K562 (cell line): ENCODE data around the gene TMPRSS9. TPM values are rescaled to one million over a fixed set of nuclear protein-coding genes. Genes with fewer than 3 reads are reported as not detected.

Source experiments
- ATAC-seq: fragments of 200-7000 bp; cut with Tn5 transposase; 3 replicates; pipeline ENCODE4 v1.9.1; 2020; ENCODE audit warnings: moderate library complexity
- BruUV-seq: library from RNA; stranded (reverse); fragments of 400-500 nt; replicated peaks from 2 replicates; lab custom pipeline; 2021; lab: Mats Ljungman, UMichigan
- CTCF ChIA-PET: fragments of 300-600 bp; formaldehyde crosslinking; extraction: SDS; loops from one replicate; lab custom pipeline; 2021; ENCODE audit warnings: low intra/inter-chr PET ratio; lab: Yijun Ruan, JAX
- POLR2A ChIA-PET: fragments of 300-600, 350-650 bp; sonication (Branson Sonifier 250); formaldehyde crosslinking; extraction: SDS; loops from one replicate; lab custom pipeline; 2021; ENCODE audit warnings: antibody characterized with exemption, inconsistent platforms; lab: Yijun Ruan, JAX
- DNase-seq, 4 experiments: peaks; one replicate each; pipeline versions ENCODE4 v3.0.0 to v3.0.0-alpha.2; 2011 to 2018; ENCODE audit warnings: low spot score in 3 of 4, mixed read lengths in 3 of 4; ENCODE audit errors: extremely low read depth in 1 of 4
- FAIRE-seq: peaks from 2 replicates; lab custom pipeline; 2011; peaks lifted over from hg19 to GRCh38; lab: Jason Lieb, UNC
- H2AFZ ChIP-seq: 2 replicates; pipeline ENCODE4 v1.6.0; 2011; ENCODE audit warnings: low read depth, low read length, control low read depth, inconsistent platforms
- H3K27ac ChIP-seq: fragments of 200-600 bp; 3 replicates; pipeline ENCODE4 v1.8.0; 2011; ENCODE audit warnings: low read depth, mild to moderate bottlenecking, control low read depth, inconsistent platforms, low read length, moderate library complexity, mixed read lengths; ENCODE audit errors: extremely low read depth
- H3K27me3 ChIP-seq, 2 experiments: fragments of 300-600 bp in 1 of 2; 2 replicates in 1 of 2; 3 replicates in 1 of 2; pipeline versions ENCODE4 v1.6.0 to v1.8.0; 2011; ENCODE audit warnings: inconsistent platforms in 2 of 2, low read length in 2 of 2, mild to moderate bottlenecking in 1 of 2, mixed read lengths in 1 of 2, moderate library complexity in 1 of 2; ENCODE audit not compliant: control insufficient read depth in 2 of 2, insufficient read depth in 2 of 2
- H3K36me3 ChIP-seq: fragments of 300-600 bp; 3 replicates; pipeline ENCODE4 v1.8.0; 2011; ENCODE audit warnings: mild to moderate bottlenecking, low read length, inconsistent platforms; ENCODE audit not compliant: control insufficient read depth, insufficient read depth
- H3K4me1 ChIP-seq, 2 experiments: fragments of 200-600 bp in 1 of 2; replicated peaks in 1 of 2; 2 replicates in 1 of 2; 3 replicates in 1 of 2; pipeline versions ENCODE4 v1.5.1 to v1.8.0; 2011; ENCODE audit warnings: inconsistent platforms in 2 of 2, low read length in 2 of 2, mild to moderate bottlenecking in 1 of 2, mixed read lengths in 1 of 2, moderate library complexity in 1 of 2; ENCODE audit not compliant: control insufficient read depth in 2 of 2, insufficient read depth in 2 of 2
- H3K4me2 ChIP-seq: 2 replicates; pipeline ENCODE4 v1.6.1; 2011; ENCODE audit warnings: low read length, control low read depth, inconsistent platforms, mixed read lengths; ENCODE audit not compliant: insufficient read depth
- H3K4me3 ChIP-seq: fragments of 200-600 bp; sonication (generic), shearing (Covaris generic); 2 replicates; pipeline ENCODE4 v1.5.1; 2016; ENCODE audit warnings: control low read depth, inconsistent platforms
- H3K79me2 ChIP-seq: fragments of 200-600 bp; 3 replicates; pipeline ENCODE4 v1.8.0; 2011; ENCODE audit warnings: low read length, inconsistent platforms; ENCODE audit not compliant: control insufficient read depth, insufficient read depth
- H3K9ac ChIP-seq, 2 experiments: 2 replicates each; pipeline versions ENCODE4 v1.6.0 to v1.6.1; 2011; ENCODE audit warnings: low read depth in 2 of 2, low read length in 2 of 2, control low read depth in 1 of 2, inconsistent platforms in 1 of 2, mild to moderate bottlenecking in 1 of 2, mixed read lengths in 1 of 2; ENCODE audit not compliant: insufficient read depth in 1 of 2
- H3K9me1 ChIP-seq: one replicate; pipeline ENCODE4 v1.6.0; 2011; ENCODE audit warnings: inconsistent platforms, mild to moderate bottlenecking, low read length, moderate library complexity; ENCODE audit not compliant: control insufficient read depth, insufficient read depth
- H3K9me3 ChIP-seq: replicated peaks from 2 replicates; pipeline ENCODE4 v1.5.1; 2011; ENCODE audit warnings: low read depth, low read length, inconsistent platforms; ENCODE audit not compliant: control insufficient read depth, insufficient read depth
- H4K20me1 ChIP-seq: replicated peaks from 2 replicates; pipeline ENCODE4 v1.6.1; 2011; ENCODE audit warnings: low read length, inconsistent platforms, mixed read lengths; ENCODE audit not compliant: control insufficient read depth, insufficient read depth
- BCOR ChIP-seq: fragments of 450-650 bp; IDR thresholded peaks from 2 replicates; pipeline ENCODE4 v1.6.1; 2016
- IRF2 ChIP-seq: sonication (generic); formaldehyde crosslinking; IDR thresholded peaks from 2 replicates; pipeline ENCODE4 v1.8.1; 2022; ENCODE audit warnings: mild to moderate bottlenecking, missing genetic modification reagents
- KLF13 ChIP-seq: fragments of 450-650 bp; IDR thresholded peaks from 2 replicates; pipeline ENCODE4 v1.6.1; 2016; ENCODE audit warnings: missing genetic modification characterization, low read depth, mild to moderate bottlenecking, missing compliant biosample characterization, moderate library complexity, borderline replicate concordance
- NFIX ChIP-seq: fragments of 250-450 bp; sonication (Bioruptor Pico); IDR thresholded peaks from 2 replicates; pipeline ENCODE4 v1.4.0; 2020; ENCODE audit warnings: low read depth, mild to moderate bottlenecking, moderate library complexity
- NFYB ChIP-seq: IDR thresholded peaks from 2 replicates; pipeline ENCODE4 v1.6.1; 2011; ENCODE audit warnings: mild to moderate bottlenecking, moderate library complexity; ENCODE audit not compliant: insufficient read length; ENCODE audit errors: extremely low read depth
- POLR2A ChIP-seq: fragments of 450-650 bp; conservative IDR thresholded peaks from 2 replicates; pipeline ENCODE4 v1.6.1; 2016
- RBM25 ChIP-seq: fragments of 200-400 bp; formaldehyde crosslinking; IDR thresholded peaks from 2 replicates; pipeline ENCODE4 v1.6.1; 2018; ENCODE audit warnings: low read length, low read depth, moderate library complexity; ENCODE audit not compliant: severe bottlenecking
- SP1 ChIP-seq: sonication (generic); formaldehyde crosslinking; IDR thresholded peaks from 2 replicates; pipeline ENCODE4 v1.8.1; 2022; ENCODE audit warnings: mild to moderate bottlenecking, missing genetic modification reagents
- ZNF224 ChIP-seq: sonication (generic); formaldehyde crosslinking; IDR thresholded peaks from 2 replicates; pipeline ENCODE4 v1.8.0; 2022; ENCODE audit warnings: mild to moderate bottlenecking, missing genetic modification reagents
- WGBS: fragments of 100-300 bp; shearing (Covaris generic); methylation state at CpG from one replicate; pipeline ENCODE4 v1.1.6; 2016; ENCODE audit warnings: low coverage, mixed read lengths; ENCODE audit not compliant: insufficient coverage; ENCODE audit errors: missing lambda C conversion rate; 5-methylcytosine and 5-hydroxymethylcytosine counted together
- in situ Hi-C: fragments of 300-500 bp; cut with MboI; formaldehyde crosslinking; loops from 4 replicates; pipeline ENCODE4 v1.15.0; 2018; ENCODE audit warnings: inconsistent platforms, mixed read lengths
- intact Hi-C: fragments of 100-400 bp; cut with micrococcal nuclease; formaldehyde crosslinking; loops from 2 replicates; pipeline ENCODE4 v1.14.2; 2022
- polyA plus RNA-seq, 8 experiments: library from polyadenylated mRNA; depleted of rRNA in 4 of 8; stranded (reverse) in 5 of 8; unstranded in 3 of 8; fragments of >200 nt; fragmentation: Nextera tagmentation in 2 of 8; fragmentation: Illumina TruSeq in 1 of 8; extraction: Ambion mirVana in 2 of 8; extraction: Trizol in 1 of 8; gene quantifications; 2 replicates each; pipeline versions ENCODE4 v1.2.1 to v1.2.3, GENCODE V29; 2011 to 2014; ENCODE audit warnings: inconsistent platforms in 1 of 8, missing spikeins in 1 of 8
- total RNA-seq, 7 experiments: library from RNA; depleted of rRNA in 6 of 7; stranded (reverse); fragments of >200 nt in 6 of 7; fragmentation: Illumina TruSeq in 2 of 7; extraction: Trizol in 2 of 7; gene quantifications; 2 replicates each; pipeline versions ENCODE4 v1.2.1 to v1.2.3, GENCODE V29; 2011 to 2021; ENCODE audit warnings: low replicate concordance in 1 of 7
- TF ChIP-seq, protein P1 (sequence below): fragments of 250-450 bp; sonication (Bioruptor Pico); IDR thresholded peaks from 2 replicates; pipeline ENCODE4 v1.8.0; 2021; ENCODE audit warnings: borderline replicate concordance, mild to moderate bottlenecking, moderate library complexity; ENCODE audit not compliant: poor library complexity, severe bottlenecking
- TF ChIP-seq, protein P2 (sequence below): fragments of 450-650 bp; IDR thresholded peaks from 2 replicates; pipeline ENCODE4 v1.6.1; 2016; ENCODE audit warnings: borderline replicate concordance
- TF ChIP-seq, protein P3 (sequence below): sonication (generic); formaldehyde crosslinking; IDR thresholded peaks from 2 replicates; pipeline ENCODE4 v1.8.0; 2023; ENCODE audit warnings: mild to moderate bottlenecking, missing genetic modification reagents

The TMPRSS9 gene
- total and polyA plus RNA-seq, 9 of the 15 experiments (the other 6 are each of a cell fraction or from before 2014, with no cell fraction given): 0.01 to 0.03 TPM; not detected in 7

DNA sequence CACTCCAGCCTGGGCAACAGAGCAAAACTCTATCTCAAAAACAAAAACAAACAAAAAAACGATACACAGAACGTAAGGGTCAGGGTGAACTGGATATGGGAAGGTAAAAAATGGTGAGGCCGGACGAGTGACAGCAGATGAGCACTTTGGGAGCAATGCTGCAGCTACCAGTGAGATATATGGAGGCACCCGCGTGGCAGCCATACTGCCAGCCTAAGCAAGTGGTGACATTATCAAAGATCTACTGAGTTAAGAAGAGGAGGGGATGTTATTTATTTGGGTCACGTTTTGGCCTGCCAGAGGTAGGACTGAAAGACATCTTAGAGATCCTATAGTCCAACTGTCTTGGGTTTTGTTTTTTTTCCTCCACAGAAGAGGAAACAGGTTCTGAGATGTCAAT is 53.1 kb downstream of the TMPRSS9 start:
- peaks cover 0 to 4% of the 10 kb centered on the region in 2 experiments; a peak in 2 of 5 replicates for H3K27me3 ChIP-seq
- intact Hi-C loops: no loop called here
- no TSS peak for BruUV-seq
- H4K20me1 ChIP-seq: no peaks in the 10 kb centered on the region
- ChIA-PET CTCF (no interaction called here), POLR2A (interaction anchor here (2.0 kb wide), 1 partner anchor 11 kb away, joined by 6 read pairs; no protein-coding TSS in a partner anchor)
- FAIRE-seq (no peak), DNase-seq (no peak), ATAC-seq (no peak)
- in situ Hi-C loops: no loop called here
- H3K4me3 ChIP-seq: no peak overlapping the region
- TF ChIP-seq NFYB: no peak
- TF ChIP-seq ZNF224: no peak
- TF ChIP-seq, protein P1, sequence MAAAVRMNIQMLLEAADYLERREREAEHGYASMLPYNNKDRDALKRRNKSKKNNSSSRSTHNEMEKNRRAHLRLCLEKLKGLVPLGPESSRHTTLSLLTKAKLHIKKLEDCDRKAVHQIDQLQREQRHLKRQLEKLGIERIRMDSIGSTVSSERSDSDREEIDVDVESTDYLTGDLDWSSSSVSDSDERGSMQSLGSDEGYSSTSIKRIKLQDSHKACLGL (CRISPR knock-in tag): no peak
- peak; percentile 74; the same call in 1 of the 2 replicates for TF ChIP-seq BCOR
- TF ChIP-seq NFIX (CRISPR knock-in tag): no peak
- peak; percentile 70 for TF ChIP-seq RBM25
- TF ChIP-seq, protein P2, sequence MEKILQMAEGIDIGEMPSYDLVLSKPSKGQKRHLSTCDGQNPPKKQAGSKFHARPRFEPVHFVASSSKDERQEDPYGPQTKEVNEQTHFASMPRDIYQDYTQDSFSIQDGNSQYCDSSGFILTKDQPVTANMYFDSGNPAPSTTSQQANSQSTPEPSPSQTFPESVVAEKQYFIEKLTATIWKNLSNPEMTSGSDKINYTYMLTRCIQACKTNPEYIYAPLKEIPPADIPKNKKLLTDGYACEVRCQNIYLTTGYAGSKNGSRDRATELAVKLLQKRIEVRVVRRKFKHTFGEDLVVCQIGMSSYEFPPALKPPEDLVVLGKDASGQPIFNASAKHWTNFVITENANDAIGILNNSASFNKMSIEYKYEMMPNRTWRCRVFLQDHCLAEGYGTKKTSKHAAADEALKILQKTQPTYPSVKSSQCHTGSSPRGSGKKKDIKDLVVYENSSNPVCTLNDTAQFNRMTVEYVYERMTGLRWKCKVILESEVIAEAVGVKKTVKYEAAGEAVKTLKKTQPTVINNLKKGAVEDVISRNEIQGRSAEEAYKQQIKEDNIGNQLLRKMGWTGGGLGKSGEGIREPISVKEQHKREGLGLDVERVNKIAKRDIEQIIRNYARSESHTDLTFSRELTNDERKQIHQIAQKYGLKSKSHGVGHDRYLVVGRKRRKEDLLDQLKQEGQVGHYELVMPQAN: no peak
- 0 out of 2 replicates have a peak, but pooled peaks have one; percentile 38 for TF ChIP-seq POLR2A
- TF ChIP-seq, protein P3, sequence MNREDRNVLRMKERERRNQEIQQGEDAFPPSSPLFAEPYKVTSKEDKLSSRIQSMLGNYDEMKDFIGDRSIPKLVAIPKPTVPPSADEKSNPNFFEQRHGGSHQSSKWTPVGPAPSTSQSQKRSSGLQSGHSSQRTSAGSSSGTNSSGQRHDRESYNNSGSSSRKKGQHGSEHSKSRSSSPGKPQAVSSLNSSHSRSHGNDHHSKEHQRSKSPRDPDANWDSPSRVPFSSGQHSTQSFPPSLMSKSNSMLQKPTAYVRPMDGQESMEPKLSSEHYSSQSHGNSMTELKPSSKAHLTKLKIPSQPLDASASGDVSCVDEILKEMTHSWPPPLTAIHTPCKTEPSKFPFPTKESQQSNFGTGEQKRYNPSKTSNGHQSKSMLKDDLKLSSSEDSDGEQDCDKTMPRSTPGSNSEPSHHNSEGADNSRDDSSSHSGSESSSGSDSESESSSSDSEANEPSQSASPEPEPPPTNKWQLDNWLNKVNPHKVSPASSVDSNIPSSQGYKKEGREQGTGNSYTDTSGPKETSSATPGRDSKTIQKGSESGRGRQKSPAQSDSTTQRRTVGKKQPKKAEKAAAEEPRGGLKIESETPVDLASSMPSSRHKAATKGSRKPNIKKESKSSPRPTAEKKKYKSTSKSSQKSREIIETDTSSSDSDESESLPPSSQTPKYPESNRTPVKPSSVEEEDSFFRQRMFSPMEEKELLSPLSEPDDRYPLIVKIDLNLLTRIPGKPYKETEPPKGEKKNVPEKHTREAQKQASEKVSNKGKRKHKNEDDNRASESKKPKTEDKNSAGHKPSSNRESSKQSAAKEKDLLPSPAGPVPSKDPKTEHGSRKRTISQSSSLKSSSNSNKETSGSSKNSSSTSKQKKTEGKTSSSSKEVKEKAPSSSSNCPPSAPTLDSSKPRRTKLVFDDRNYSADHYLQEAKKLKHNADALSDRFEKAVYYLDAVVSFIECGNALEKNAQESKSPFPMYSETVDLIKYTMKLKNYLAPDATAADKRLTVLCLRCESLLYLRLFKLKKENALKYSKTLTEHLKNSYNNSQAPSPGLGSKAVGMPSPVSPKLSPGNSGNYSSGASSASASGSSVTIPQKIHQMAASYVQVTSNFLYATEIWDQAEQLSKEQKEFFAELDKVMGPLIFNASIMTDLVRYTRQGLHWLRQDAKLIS (CRISPR knock-in tag): no peak
- no peak for TF ChIP-seq KLF13 (tag)
- TF ChIP-seq IRF2 (CRISPR knock-in tag): no peak
- no peak for TF ChIP-seq SP1 (CRISPR knock-in tag)
- no peaks in the 10 kb centered on the region for H3K9me1 ChIP-seq
- H3K27ac ChIP-seq: no peak overlapping the region
- no peak overlapping the region for H3K4me2 ChIP-seq
- no peaks in the 10 kb centered on the region for H3K79me2 ChIP-seq
- peaks cover 23% of the 10 kb centered on the region; the same call in 1 of the 3 replicates for H3K36me3 ChIP-seq
- H2AFZ ChIP-seq: no peak overlapping the region
- H3K9ac ChIP-seq: no peak overlapping the region
- peaks cover 0 to 20% of the 10 kb centered on the region in 2 experiments; a peak in 2 of 5 replicates for H3K4me1 ChIP-seq
- no peaks in the 10 kb centered on the region; the same call in 1 of the 2 replicates for H3K9me3 ChIP-seq
- WGBS: 38% methylated on average over 7 of the region's 7 CpGs
